ENCODE data around the gene FBXO46.

GRCh38 chr19:45660636-45661035 lies 70.1 kb downstream of the FBXO46 start:
- no peak for TF ChIP-seq TCF3 (IDR thresholded peaks at IDR 0.05; ENCODE audit: borderline replicate concordance, insufficient read depth, low read depth, low read length)
- TF ChIP-seq REST (IDR thresholded peaks at IDR 0.05; ENCODE audit: low read depth, low read length): no peak
- no peak for TF ChIP-seq E4F1 (IDR thresholded peaks at IDR 0.05; ENCODE audit: borderline replicate concordance, partially characterized antibody)
- no peak for TF ChIP-seq POLR2A (IDR thresholded peaks at IDR 0.05; ENCODE audit: low read depth, low read length)
- TF ChIP-seq KDM1A (IDR thresholded peaks at IDR 0.05; ENCODE audit: borderline replicate concordance): no peak
- TF ChIP-seq FOXK2 (IDR thresholded peaks at IDR 0.05): no peak
- no peak for TF ChIP-seq CTCF (IDR thresholded peaks at IDR 0.05 in 2 of 3, conservative IDR thresholded peaks at IDR 0.05 in 1 of 3; ENCODE audit: control insufficient read depth in 2 of 3, extremely low read depth in 1 of 3, insufficient read depth in 1 of 3, low read depth in 3 of 3, low read length in 3 of 3)
- no peak for TF ChIP-seq SIN3A (IDR thresholded peaks at IDR 0.05; ENCODE audit: low read depth, low read length)
